Panc1 (cell line): Measurements from ENCODE around the gene NRP1. TPM values are rescaled to one million over a fixed set of nuclear protein-coding genes. Genes with fewer than 3 reads are reported as not detected.

Experiments
- ATAC-seq: fragments of 200-7000 bp; cut with Tn5 transposase; 2 replicates; pipeline ENCODE4 v1.9.1; 2020; ENCODE audit warnings: mild to moderate bottlenecking, moderate library complexity
- BruUV-seq: library from RNA; stranded (reverse); fragments of 400-500 nt; replicated peaks from 2 replicates; lab custom pipeline; 2021; lab: Mats Ljungman, UMichigan
- CTCF ChIA-PET: fragments of 300-600 bp; sonication (Branson Sonifier 250); formaldehyde crosslinking; loops from one replicate; lab custom pipeline; 2022; ENCODE audit warnings: antibody characterized with exemption; lab: Charles Lee
- POLR2A ChIA-PET: fragments of 300-600 bp; sonication (Branson Sonifier 250); formaldehyde crosslinking; loops from one replicate; lab custom pipeline; 2022; ENCODE audit warnings: antibody characterized with exemption; lab: Charles Lee
- DNase-seq: peaks from one replicate; pipeline ENCODE4 v3.0.0-alpha.2; 2010; ENCODE audit warnings: low read depth, low spot score
- H3K27ac ChIP-seq: 2 replicates; pipeline ENCODE4 v1.5.1; 2011; ENCODE audit warnings: mild to moderate bottlenecking, low read length, inconsistent platforms
- H3K27me3 ChIP-seq: fragments of 200-500 bp; sonication (Bioruptor generic); 2 replicates; pipeline ENCODE4 v1.6.0; 2014; ENCODE audit warnings: low read length, inconsistent platforms; ENCODE audit not compliant: control insufficient read depth, insufficient read depth
- H3K36me3 ChIP-seq: fragments of 200-500 bp; sonication (Bioruptor generic); 2 replicates; pipeline ENCODE4 v1.5.1; 2014; ENCODE audit warnings: inconsistent platforms, mild to moderate bottlenecking, low read length, moderate library complexity; ENCODE audit not compliant: control insufficient read depth, insufficient read depth
- H3K4me1 ChIP-seq: 2 replicates; pipeline ENCODE4 v1.5.1; 2011; ENCODE audit warnings: inconsistent platforms, mild to moderate bottlenecking, low read length, moderate library complexity; ENCODE audit not compliant: control insufficient read depth, insufficient read depth
- H3K4me3 ChIP-seq, 2 experiments: 2 replicates each; pipeline ENCODE4 v1.5.1; 2011 to 2012; ENCODE audit warnings: low read depth in 2 of 2, low read length in 2 of 2, mild to moderate bottlenecking in 2 of 2, inconsistent platforms in 1 of 2, moderate library complexity in 1 of 2
- H3K9me3 ChIP-seq: fragments of 200-500 bp; sonication (Bioruptor generic); 2 replicates; pipeline ENCODE4 v1.5.1; 2014; ENCODE audit warnings: low read depth, mild to moderate bottlenecking, inconsistent platforms, low read length, moderate library complexity; ENCODE audit not compliant: control insufficient read depth, insufficient read depth
- POLR2AphosphoS5 ChIP-seq: IDR thresholded peaks from 2 replicates; pipeline ENCODE4 v1.6.1; 2012; ENCODE audit warnings: mild to moderate bottlenecking, low read depth, low read length, moderate library complexity
- SIN3A ChIP-seq: IDR thresholded peaks from 2 replicates; pipeline ENCODE4 v1.6.1; 2012; ENCODE audit warnings: low read depth, mild to moderate bottlenecking, low read length, moderate library complexity, borderline replicate concordance; ENCODE audit not compliant: insufficient read depth
- TCF7L2 ChIP-seq: IDR thresholded peaks from 2 replicates; pipeline ENCODE4 v1.6.1; 2011; ENCODE audit warnings: mild to moderate bottlenecking, low read depth, low read length, inconsistent platforms
- in situ Hi-C: cut with HindIII; loops from 2 replicates; pipeline ENCODE4 v1.10.0; 2016; ENCODE audit warnings: low sequenced_read_pairs, low pct_unique_long_range_greater_than_20kb
- intact Hi-C: fragments of 100-400 bp; cut with micrococcal nuclease; formaldehyde crosslinking; loops from one replicate; pipeline ENCODE4 v1.10.0; 2022; ENCODE audit not compliant: unreplicated experiment
- total RNA-seq: library from RNA; stranded (reverse); gene quantifications from one replicate; pipeline ENCODE4 v1.2.1, GENCODE V29; 2021; ENCODE audit not compliant: unreplicated experiment
- TF ChIP-seq, protein P1 (sequence below): fragments of 450-650 bp; IDR thresholded peaks from 2 replicates; pipeline ENCODE4 v1.5.1; 2017; ENCODE audit warnings: mild to moderate bottlenecking
- TF ChIP-seq, protein P2 (sequence below), 2 experiments: IDR thresholded peaks; 2 replicates each; pipeline ENCODE4 v1.6.1; 2011 to 2012; ENCODE audit warnings: low read depth in 2 of 2, control low read depth in 1 of 2, low read length in 1 of 2, mild to moderate bottlenecking in 1 of 2, moderate library complexity in 1 of 2; ENCODE audit not compliant: insufficient read depth in 1 of 2

NRP1 gene
- total RNA-seq, 1 experiment from 2014 or later: 93.4 TPM

DNA sequence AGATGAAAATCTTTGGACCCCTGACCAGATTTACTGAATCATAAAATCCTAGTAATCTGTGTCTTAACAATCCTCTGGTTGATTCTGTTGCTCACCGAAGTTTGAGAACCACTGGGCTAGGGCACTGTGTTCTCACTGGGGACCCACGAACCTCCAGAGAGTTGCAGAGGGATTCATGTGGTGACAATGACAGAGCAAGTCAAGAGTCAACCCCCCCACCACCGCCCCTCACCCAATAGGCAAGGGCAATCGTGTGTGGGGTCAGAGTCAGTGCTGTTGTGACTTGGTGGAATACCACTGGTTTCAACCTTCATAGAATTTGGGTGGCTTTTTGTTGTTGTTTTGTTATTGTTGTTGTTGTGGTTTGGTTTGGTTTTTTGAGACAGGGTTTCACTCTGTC, 23.5 kb upstream of the NRP1 start:
- in situ Hi-C loops (no loop called here), intact Hi-C loops (no loop called here)
- Histone ChIP-seq H3K36me3 (no peaks in the 10 kb centered on the region), H3K4me3 (no peak overlapping the region), H3K4me1 (no peaks in the 10 kb centered on the region; the same call in 1 of the 2 replicates), H3K9me3 (no peaks in the 10 kb centered on the region), H3K27ac (no peak overlapping the region), H3K27me3 (no peaks in the 10 kb centered on the region)
- no TSS peak for BruUV-seq
- ChIA-PET CTCF (no interaction called here), POLR2A (no interaction called here)
- ATAC-seq: no peak
- TF ChIP-seq TCF7L2 (no peak), SIN3A (no peak)
- TF ChIP-seq, protein P1, sequence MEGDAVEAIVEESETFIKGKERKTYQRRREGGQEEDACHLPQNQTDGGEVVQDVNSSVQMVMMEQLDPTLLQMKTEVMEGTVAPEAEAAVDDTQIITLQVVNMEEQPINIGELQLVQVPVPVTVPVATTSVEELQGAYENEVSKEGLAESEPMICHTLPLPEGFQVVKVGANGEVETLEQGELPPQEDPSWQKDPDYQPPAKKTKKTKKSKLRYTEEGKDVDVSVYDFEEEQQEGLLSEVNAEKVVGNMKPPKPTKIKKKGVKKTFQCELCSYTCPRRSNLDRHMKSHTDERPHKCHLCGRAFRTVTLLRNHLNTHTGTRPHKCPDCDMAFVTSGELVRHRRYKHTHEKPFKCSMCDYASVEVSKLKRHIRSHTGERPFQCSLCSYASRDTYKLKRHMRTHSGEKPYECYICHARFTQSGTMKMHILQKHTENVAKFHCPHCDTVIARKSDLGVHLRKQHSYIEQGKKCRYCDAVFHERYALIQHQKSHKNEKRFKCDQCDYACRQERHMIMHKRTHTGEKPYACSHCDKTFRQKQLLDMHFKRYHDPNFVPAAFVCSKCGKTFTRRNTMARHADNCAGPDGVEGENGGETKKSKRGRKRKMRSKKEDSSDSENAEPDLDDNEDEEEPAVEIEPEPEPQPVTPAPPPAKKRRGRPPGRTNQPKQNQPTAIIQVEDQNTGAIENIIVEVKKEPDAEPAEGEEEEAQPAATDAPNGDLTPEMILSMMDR: no peak
- TF ChIP-seq, protein P2, sequence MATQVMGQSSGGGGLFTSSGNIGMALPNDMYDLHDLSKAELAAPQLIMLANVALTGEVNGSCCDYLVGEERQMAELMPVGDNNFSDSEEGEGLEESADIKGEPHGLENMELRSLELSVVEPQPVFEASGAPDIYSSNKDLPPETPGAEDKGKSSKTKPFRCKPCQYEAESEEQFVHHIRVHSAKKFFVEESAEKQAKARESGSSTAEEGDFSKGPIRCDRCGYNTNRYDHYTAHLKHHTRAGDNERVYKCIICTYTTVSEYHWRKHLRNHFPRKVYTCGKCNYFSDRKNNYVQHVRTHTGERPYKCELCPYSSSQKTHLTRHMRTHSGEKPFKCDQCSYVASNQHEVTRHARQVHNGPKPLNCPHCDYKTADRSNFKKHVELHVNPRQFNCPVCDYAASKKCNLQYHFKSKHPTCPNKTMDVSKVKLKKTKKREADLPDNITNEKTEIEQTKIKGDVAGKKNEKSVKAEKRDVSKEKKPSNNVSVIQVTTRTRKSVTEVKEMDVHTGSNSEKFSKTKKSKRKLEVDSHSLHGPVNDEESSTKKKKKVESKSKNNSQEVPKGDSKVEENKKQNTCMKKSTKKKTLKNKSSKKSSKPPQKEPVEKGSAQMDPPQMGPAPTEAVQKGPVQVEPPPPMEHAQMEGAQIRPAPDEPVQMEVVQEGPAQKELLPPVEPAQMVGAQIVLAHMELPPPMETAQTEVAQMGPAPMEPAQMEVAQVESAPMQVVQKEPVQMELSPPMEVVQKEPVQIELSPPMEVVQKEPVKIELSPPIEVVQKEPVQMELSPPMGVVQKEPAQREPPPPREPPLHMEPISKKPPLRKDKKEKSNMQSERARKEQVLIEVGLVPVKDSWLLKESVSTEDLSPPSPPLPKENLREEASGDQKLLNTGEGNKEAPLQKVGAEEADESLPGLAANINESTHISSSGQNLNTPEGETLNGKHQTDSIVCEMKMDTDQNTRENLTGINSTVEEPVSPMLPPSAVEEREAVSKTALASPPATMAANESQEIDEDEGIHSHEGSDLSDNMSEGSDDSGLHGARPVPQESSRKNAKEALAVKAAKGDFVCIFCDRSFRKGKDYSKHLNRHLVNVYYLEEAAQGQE (IDR thresholded peaks at IDR 0.05; ENCODE audit: insufficient read depth in 1 of 2, low read depth in 2 of 2, low read length in 1 of 2): no peak
- no peak for DNase-seq

DNA sequence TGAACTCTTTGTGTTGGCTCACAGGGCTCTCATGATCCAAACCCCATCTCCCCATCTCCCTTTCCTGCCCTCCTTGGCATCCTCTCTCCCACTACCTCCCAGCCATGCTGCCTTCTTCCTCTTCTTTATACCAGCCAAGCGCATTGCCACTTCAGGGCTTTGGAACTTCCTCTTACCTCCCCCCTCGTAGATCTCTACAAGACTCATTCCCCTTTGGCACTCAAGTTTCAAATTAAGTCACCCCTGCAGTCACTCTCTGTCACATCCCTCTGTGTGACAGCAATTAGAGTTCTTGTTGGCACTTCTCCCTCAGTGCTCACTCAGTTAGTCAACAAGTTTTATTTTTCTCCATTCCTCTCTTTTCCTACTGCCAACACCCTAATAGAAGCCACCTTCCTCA, 20.8 kb upstream of the NRP1 start:
- Histone ChIP-seq H3K36me3 (no peaks in the 10 kb centered on the region), H3K27me3 (no peaks in the 10 kb centered on the region), H3K27ac (no peak overlapping the region), H3K9me3 (no peaks in the 10 kb centered on the region), H3K4me3 (no peak overlapping the region), H3K4me1 (no peaks in the 10 kb centered on the region; the same call in 1 of the 2 replicates)
- POLR2A ChIA-PET: no interaction called here
- BruUV-seq: no TSS peak
- TF ChIP-seq, protein P1: no peak
- no peak for TF ChIP-seq SIN3A
- TF ChIP-seq POLR2AphosphoS5: no peak
- TF ChIP-seq TCF7L2: no peak
- TF ChIP-seq, protein P2 (IDR thresholded peaks at IDR 0.05; ENCODE audit: insufficient read depth in 1 of 2, low read depth in 2 of 2, low read length in 1 of 2): no peak
- in situ Hi-C loops (no loop called here), intact Hi-C loops (no loop called here)
- ATAC-seq: no peak
- no peak for DNase-seq
- CTCF ChIA-PET: no interaction called here
